HG03025 (cell line): Measurements from ENCODE around the gene DDX21.
"Not testable (repeated sequence)": the region's sequence is repeated elsewhere in the genome, so short reads cannot be mapped to it uniquely, and the experiment has no call there.

ENCODE experiments used
- ATAC-seq: cut with Tn5 transposase; IDR thresholded peaks from one replicate; pipeline ENCODE4 v1.9.1; 2021; ENCODE audit warnings: mild to moderate bottlenecking, moderate library complexity; ENCODE audit not compliant: unreplicated experiment, low FRiP score

The DDX21 gene

GRCh38 chr10:68982389-68982788, 26.4 kb downstream of the DDX21 start:
- ATAC-seq, result no peak

DNA sequence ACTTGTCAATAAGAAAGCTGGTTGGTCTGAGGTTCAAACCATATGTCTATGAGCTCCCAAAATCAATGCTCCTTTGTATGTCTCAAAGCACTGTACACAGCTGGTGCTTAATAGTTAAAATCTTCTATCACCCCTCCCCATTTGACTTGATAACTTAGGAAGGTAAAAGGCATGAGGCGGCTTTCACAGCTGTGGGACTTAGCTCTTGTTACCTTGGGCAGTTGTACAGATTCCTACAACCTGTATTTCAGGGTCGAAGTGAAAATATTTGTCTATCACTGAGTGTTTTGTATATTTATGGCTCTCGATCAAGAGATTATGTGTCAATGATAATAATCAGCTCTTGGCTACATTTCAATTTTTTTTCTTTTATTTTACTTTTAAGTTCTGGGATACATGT, 31.6 kb downstream of the DDX21 start:
- ATAC-seq, result no peak

DNA sequence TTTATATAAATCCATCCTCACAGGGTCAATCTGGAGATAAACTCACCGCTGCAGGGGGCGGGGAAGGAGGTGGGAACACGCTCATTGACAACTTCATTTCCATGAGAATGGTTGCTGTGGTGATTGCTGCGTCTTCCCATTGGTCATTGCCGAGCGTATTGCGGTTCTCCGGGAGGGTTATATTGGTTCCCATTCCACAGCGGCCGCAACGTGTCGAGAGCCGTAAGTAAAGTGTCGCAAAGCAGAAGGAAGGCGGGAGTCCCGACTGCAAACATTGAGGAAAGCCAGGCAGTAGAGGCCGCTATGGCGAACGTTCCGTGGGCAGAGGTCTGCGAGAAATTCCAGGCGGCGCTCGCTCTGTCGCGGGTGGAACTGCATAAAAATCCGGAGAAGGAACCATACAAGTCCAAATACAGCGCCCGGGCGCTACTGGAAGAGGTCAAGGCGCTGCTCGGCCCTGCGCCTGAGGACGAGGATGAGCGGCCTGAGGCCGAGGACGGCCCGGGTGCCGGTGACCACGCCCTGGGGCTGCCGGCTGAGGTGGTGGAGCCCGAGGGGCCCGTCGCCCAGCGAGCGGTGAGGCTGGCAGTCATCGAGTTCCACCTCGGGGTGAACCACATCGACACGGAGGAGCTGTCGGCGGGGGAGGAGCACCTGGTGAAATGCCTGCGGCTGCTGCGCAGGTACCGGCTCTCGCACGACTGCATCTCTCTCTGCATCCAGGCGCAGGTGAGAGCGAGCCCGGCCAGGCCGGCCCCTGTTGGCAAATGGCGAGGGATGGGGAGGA, 32.8 kb downstream of the DDX21 start, which contains the start of gene KIFBP:
Gene KIFBP (plus strand): TSS at position 274 of the 787 bp plus-strand sequence. CDS start 30 bp downstream, at position 304.
- peak; percentile 72 for ATAC-seq

GRCh38 chr10:68989317-68989990, 33.5 kb downstream of the DDX21 start:
- no peak for ATAC-seq

GRCh38 chr10:68992636-68993440, 36.9 kb downstream of the DDX21 start:
- ATAC-seq, result no peak

- peak; percentile 26 for ATAC-seq
Measured at GRCh38 chr10:68997211-68997610, 41.2 kb downstream of the DDX21 start.

GRCh38 chr10:69004821-69005220, 48.9 kb downstream of the DDX21 start:
- ATAC-seq, result no peak

DNA sequence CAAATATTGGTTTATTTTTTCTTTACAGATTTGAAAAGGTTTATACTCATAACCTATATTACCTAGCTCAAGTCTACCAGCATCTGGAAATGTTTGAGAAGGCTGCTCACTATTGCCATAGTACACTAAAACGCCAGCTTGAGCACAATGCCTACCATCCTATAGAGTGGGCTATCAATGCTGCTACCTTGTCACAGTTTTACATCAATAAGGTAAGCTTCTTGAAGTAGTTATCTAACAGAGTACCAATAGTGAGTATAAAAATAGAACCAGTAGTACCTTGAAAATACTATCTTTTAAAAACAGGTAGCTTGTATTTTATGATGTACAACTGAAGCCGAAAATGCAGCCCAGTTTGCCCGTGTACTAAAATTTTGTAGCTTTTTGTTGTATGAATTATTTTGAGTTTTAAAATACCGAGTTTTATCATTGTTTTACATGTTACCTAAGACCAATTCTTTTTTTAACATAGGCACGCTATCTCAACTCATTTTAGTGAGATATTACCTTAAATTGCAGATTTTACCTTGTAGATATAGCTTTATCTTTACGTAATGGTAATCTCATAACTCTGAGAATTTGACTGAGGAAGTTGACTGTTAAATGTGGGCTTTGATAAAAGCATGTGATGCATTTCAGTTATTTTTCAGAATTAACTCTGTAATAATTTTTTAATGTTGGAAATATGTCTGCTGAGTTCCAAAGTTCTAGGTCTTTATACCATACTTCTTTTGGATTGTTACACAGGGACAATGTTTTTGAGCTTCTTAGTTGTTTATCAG, 49.9 kb downstream of the DDX21 start:
- no peak for ATAC-seq

DNA sequence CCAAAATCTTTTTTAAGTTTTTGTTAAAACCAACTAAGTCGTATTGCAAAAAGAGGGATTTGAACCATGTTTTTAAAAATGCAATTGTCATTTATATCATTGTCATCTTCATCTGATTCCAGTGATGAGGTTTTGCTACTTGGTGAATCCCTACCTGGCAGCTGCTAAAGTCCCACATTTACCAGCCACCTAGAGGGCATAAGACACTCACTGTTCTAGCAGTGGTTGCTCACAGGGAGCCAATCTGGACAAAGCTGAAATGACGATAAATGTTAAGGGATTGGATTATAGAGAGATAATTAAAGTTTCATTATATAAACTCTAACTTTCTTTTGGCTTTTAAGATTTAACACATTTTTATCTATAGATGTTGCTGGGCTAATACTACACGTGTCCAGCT, 51.3 kb downstream of the DDX21 start:
- no peak for ATAC-seq

GRCh38 chr10:69009360-69009759, 53.4 kb downstream of the DDX21 start:
- ATAC-seq, result no peak

DNA sequence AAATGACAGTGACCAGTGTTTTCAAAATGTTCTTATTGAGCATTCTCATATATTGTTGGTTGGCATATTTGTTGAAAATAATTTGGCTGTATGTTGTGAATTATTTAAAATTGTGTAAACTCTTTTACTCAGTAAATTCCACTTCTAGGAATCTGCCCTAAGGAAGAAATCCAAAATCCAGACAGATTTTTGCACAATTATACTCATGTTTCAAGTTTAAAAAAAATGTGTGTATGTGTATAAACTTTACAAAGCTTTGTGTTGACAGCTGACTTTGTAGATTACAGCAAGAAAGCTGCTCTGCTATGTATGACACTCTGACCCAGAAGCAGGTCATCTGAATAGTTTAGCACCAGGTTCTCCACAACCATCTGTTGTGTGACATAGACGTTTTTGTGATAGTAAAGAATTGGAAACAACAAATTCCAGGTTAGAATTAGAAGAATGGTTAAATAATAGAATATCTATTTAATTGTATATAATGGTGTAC, 54.2 kb downstream of the DDX21 start:
- ATAC-seq, result no peak

DNA sequence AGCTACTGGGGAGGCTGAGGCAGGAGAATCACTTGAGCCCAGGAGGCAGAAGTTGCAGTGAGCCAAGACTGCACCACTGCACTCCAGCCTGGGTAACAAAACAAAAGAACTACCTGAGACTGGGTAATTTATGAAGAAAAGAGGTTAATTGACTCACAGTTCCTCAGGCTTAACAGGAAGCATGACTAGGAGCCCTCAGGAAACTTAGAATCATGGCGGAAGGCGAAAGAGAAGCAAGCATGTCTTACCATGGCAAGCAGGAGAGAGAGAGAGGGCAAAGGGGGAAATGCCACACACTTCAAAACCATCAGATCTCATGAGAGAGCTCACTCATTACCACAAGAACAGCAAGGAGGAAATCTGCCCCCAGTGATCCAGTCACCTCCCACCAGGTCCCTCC, 56.8 kb downstream of the DDX21 start:
- ATAC-seq, result not testable (repeated sequence)

DNA sequence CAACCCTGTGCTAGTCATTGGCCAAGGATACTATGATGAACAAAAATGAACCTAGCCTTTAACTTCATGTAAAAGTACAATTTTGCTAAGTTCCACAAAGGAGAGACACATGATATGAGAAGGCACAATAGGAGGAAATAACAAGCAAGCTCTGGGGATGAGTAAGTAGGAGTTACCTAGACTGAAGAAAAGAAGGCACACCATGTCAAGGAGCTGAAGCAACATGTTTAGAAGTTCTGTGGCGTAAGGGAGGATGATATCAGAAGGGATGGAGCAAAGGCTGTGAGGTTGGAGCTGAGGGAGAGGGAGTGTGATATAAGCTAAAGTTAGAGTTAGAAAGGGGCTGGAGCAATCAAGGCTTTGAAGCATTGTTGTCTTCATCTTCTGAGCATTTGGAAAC, 58.2 kb downstream of the DDX21 start:
- ATAC-seq, result no peak

DNA sequence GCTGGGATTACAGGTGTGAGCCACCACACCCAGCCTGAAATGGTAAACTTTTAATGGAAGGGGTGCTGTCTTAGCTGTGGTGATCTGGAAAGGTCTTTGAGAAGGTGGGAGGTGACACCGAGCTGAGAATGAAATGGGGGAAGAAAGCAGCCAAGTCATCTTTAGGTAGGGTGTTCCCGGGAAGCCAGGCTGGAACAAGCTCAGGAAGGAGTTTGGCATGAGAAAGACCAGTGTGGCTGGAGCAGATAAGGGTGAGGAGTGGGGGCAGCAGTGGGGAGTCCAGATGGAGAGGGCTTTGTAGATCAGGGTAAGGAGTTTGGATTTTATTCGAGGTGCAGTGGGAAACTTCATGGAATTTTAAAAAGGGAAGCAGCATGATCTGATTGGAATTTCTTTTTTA, 62.6 kb downstream of the DDX21 start:
- no peak for ATAC-seq

DNA sequence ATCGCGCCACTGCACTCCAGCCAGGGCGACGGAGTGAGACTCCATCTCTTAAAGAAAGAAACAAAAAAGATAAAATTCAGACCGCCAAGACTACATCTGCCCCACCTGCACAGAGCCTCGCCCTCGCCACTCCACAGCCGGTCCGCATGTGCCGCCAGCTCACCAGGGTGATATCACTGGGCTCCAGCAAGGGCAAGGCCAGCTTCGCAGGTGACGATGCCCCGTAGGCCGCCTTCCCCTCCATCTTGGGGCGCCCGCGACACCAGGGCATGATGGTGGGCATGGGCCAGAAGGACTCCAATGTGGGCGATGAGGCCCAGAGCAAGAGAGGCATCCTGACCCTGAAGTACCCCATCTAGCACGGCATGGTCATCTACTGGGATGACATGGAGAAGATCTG, 66.6 kb downstream of the DDX21 start:
- ATAC-seq, result no peak

DNA sequence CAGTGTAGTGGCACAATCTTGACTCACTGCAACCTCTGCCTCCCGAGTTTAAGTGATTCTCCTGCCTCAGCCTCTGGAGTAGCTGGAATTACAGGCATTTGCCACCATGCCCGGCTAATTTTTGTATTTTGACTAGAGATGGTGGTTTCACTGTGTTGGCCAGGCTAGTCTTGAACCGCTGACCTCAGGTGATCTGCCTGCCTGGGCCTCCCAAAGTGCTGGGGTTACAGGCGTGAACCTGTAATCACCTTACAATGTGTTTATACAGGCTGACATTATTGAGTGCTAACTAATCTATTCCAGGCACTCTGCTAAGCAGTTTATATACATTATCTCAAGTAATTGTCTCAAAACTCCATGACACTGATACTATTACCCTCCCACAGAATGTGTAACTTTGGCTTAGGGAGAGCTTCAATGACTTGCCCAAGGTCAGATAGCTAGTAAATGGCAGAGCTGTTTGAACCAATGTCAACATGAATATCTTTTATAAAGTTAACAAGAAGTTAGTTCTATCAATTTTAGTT, 69.5 kb downstream of the DDX21 start:
- ATAC-seq, result no peak

DNA sequence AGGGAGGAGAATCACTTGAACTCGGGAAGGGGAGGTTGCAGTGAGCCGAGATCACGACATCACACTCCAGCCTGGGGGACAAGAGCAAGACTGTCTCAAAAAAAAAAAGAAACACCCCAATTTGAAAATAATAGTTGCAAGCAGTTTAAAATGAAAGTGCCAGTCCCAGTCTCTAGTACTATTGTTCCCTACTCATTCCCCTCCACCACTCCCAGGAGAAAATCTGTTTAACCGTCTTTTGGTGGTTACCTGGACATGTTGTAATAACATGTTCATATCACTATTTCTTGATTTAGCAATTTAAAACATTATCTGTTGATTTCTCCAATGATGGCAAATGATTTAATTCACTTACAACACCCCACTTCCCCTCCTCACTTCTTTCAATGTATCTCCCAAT, 77.3 kb downstream of the DDX21 start:
- ATAC-seq, result no peak
